H1 (cell line): ENCODE data around the gene SRSF9. TPM values are rescaled to one million over a fixed set of nuclear protein-coding genes. Genes with fewer than 3 reads are reported as not detected.
A peak's percentile ranks its signal among the peaks of the same experiment; 100 is the strongest.

Source experiments
- ASH2L ChIP-seq: fragments of 200-600, 300-600 bp; sonication (generic); IDR thresholded peaks from one replicate; pipeline ENCODE4 v1.7.1; 2017; ENCODE audit warnings: low read length
- CHD7 ChIP-seq: fragments of 300-600 bp; sonication (generic); IDR thresholded peaks from 2 replicates; pipeline ENCODE4 v1.7.1; 2012; ENCODE audit warnings: low read length, moderate library complexity, mild to moderate bottlenecking, inconsistent platforms; ENCODE audit not compliant: insufficient replicate concordance
- E2F6 ChIP-seq: IDR thresholded peaks from 2 replicates; pipeline ENCODE4 v1.6.1; 2012; ENCODE audit warnings: inconsistent platforms
- MAX ChIP-seq: IDR thresholded peaks from 2 replicates; pipeline ENCODE4 v1.6.1; 2012; ENCODE audit warnings: inconsistent platforms
- NRF1 ChIP-seq: IDR thresholded peaks from 2 replicates; pipeline ENCODE4 v1.6.1; 2011; ENCODE audit warnings: mild to moderate bottlenecking, low read depth, low read length, improper control_type of control experiment
- PHF8 ChIP-seq: fragments of 200-600 bp; sonication (generic); conservative IDR thresholded peaks from 2 replicates; pipeline ENCODE4 v1.7.1; 2012; ENCODE audit warnings: low read depth, mild to moderate bottlenecking, inconsistent platforms, low read length, moderate library complexity
- RFX5 ChIP-seq: IDR thresholded peaks from 2 replicates; pipeline ENCODE4 v1.6.1; 2011; ENCODE audit warnings: low read depth, low read length, improper control_type of control experiment, borderline replicate concordance
- SIRT6 ChIP-seq: IDR thresholded peaks from one replicate; pipeline ENCODE4 v1.7.1; 2012; ENCODE audit warnings: low read length, inconsistent platforms
- TAF1 ChIP-seq: IDR thresholded peaks from 2 replicates; pipeline ENCODE4 v1.6.1; 2011; ENCODE audit warnings: mild to moderate bottlenecking, low read depth, low read length
- TBP ChIP-seq: IDR thresholded peaks from 2 replicates; pipeline ENCODE4 v1.6.1; 2011; ENCODE audit warnings: low read depth, low read length, improper control_type of control experiment
- polyA plus RNA-seq, 7 experiments: library from polyadenylated mRNA; depleted of rRNA in 3 of 7; stranded (reverse) in 5 of 7; unstranded in 2 of 7; fragments of >200 nt in 5 of 7; fragments of 200-250 nt in 2 of 7; gene quantifications; 1 replicate in 5 of 7; 2 replicates in 1 of 7; 4 replicates in 1 of 7; pipeline versions ENCODE4 v1.2.1 to v1.2.3, GENCODE V29; 2011 to 2013; ENCODE audit warnings: missing spikeins in 2 of 7, mixed read lengths in 2 of 7
- total RNA-seq: library from RNA; stranded (reverse); fragmentation: NEBNext Ultra II Directional; extraction: Animal tissue kit (Norgen Biotek cat#: 25700); gene quantifications from 2 replicates; pipeline ENCODE4 v1.2.1, GENCODE V29; 2021

The SRSF9 gene
- total and polyA plus RNA-seq, 2 of the 8 experiments (the other 6 are each of a cell fraction or from before 2014, with no cell fraction given) = 172 to 304 TPM

- TF ChIP-seq NRF1 = peak; percentile 98
- peak; percentile 81 for TF ChIP-seq MAX
- peak; percentile 71 for TF ChIP-seq TBP
- TF ChIP-seq SIRT6 = no peak
- no peak for TF ChIP-seq E2F6
- TF ChIP-seq PHF8 = peak; percentile 68
- TF ChIP-seq ASH2L = peak; percentile 50
- no peak for TF ChIP-seq RFX5
- TF ChIP-seq TAF1 = peak; percentile 90
- TF ChIP-seq CHD7 = no peak
Measured at GRCh38 chr12:120437735-120438494, 31.6 kb downstream of the SRSF9 start, which contains the start of gene COX6A1 (continued).
